GM12878 (cell line): ENCODE measurements around the gene FHIP2A. TPM values are rescaled to one million over a fixed set of nuclear protein-coding genes. Genes with fewer than 3 reads are reported as not detected.

Experiments used
- ATAC-seq: fragments of 200-7000 bp; cut with Tn5 transposase; 3 replicates; pipeline ENCODE4 v1.9.1; 2020; ENCODE audit warnings: mild to moderate bottlenecking, moderate library complexity
- BruUV-seq: library from RNA; stranded (reverse); fragments of 400-500 nt; replicated peaks from 2 replicates; lab custom pipeline; 2021; lab: Mats Ljungman, UMichigan
- CTCF ChIA-PET: fragments of 300-600 bp; sonication (Branson Sonifier 250); formaldehyde crosslinking; extraction: SDS; loops from one replicate; lab custom pipeline; 2021; ENCODE audit warnings: inconsistent platforms; lab: Yijun Ruan, JAX
- POLR2A ChIA-PET: fragments of 350-600 bp; formaldehyde crosslinking; extraction: SDS; loops from one replicate; lab custom pipeline; 2021; ENCODE audit warnings: inconsistent platforms; lab: Charles Lee
- RAD21 ChIA-PET: fragments of 300-600 bp; sonication (Branson Sonifier 250); formaldehyde crosslinking; loops from one replicate; lab custom pipeline; 2023; ENCODE audit warnings: antibody characterized with exemption; ENCODE audit not compliant: unreplicated experiment; lab: Charles Lee
- SMC1A ChIA-PET: fragments of 300-600 bp; sonication (Branson Sonifier 250); formaldehyde crosslinking; loops from one replicate; lab custom pipeline; 2023; ENCODE audit not compliant: unreplicated experiment, uncharacterized antibody; lab: Charles Lee
- DNase-seq: peaks from one replicate; pipeline ENCODE4 v3.0.0-alpha.2; 2011; ENCODE audit warnings: low read depth, low spot score
- FAIRE-seq: peaks from 3 replicates; lab custom pipeline; 2011; peaks lifted over from hg19 to GRCh38; lab: Jason Lieb, UNC
- H2AFZ ChIP-seq: 2 replicates; pipeline ENCODE4 v1.6.0; 2011; ENCODE audit warnings: low read depth, low read length, control low read depth; ENCODE audit not compliant: control insufficient read depth
- H3K27ac ChIP-seq: 2 replicates; pipeline ENCODE4 v1.5.1; 2011; ENCODE audit warnings: control low read depth; ENCODE audit not compliant: control insufficient read depth, insufficient read depth
- H3K27me3 ChIP-seq, 2 experiments: replicated peaks in 1 of 2; 2 replicates each; pipeline versions ENCODE4 v1.6.0 to v1.6.1; 2011; ENCODE audit warnings: low read length in 1 of 2; ENCODE audit not compliant: control insufficient read depth in 2 of 2, insufficient read depth in 2 of 2
- H3K36me3 ChIP-seq, 2 experiments: 2 replicates each; pipeline ENCODE4 v1.5.1; 2011; ENCODE audit warnings: low read length in 1 of 2; ENCODE audit not compliant: control insufficient read depth in 2 of 2, insufficient read depth in 2 of 2
- H3K4me1 ChIP-seq: 2 replicates; pipeline ENCODE4 v1.6.1; 2011; ENCODE audit warnings: mild to moderate bottlenecking, low read length, moderate library complexity, mixed read lengths; ENCODE audit not compliant: control insufficient read depth, insufficient read depth
- H3K4me2 ChIP-seq: 2 replicates; pipeline ENCODE4 v1.6.0; 2011; ENCODE audit warnings: control low read depth; ENCODE audit not compliant: control insufficient read depth, insufficient read depth
- H3K4me3 ChIP-seq: fragments of 200-600 bp; sonication (generic); 2 replicates; pipeline ENCODE4 v1.5.1; 2016
- H3K79me2 ChIP-seq: 2 replicates; pipeline ENCODE4 v1.6.0; 2011; ENCODE audit warnings: low read length; ENCODE audit not compliant: control insufficient read depth, insufficient read depth
- H3K9ac ChIP-seq: 2 replicates; pipeline ENCODE4 v1.8.0; 2011; ENCODE audit warnings: low read length, control low read depth, mixed read lengths; ENCODE audit not compliant: control insufficient read depth, insufficient read depth
- H3K9me3 ChIP-seq: replicated peaks from 3 replicates; pipeline ENCODE4 v1.5.1; 2011; ENCODE audit warnings: mild to moderate bottlenecking, low read length; ENCODE audit not compliant: control insufficient read depth, insufficient read depth
- H4K20me1 ChIP-seq: 2 replicates; pipeline ENCODE4 v1.6.0; 2011; ENCODE audit not compliant: control insufficient read depth, insufficient read depth
- CBFB ChIP-seq: IDR thresholded peaks from 2 replicates; pipeline ENCODE4 v1.6.1; 2016; ENCODE audit warnings: antibody characterized with exemption, low read depth
- CREM ChIP-seq: IDR thresholded peaks from 2 replicates; pipeline ENCODE4 v1.6.1; 2014; ENCODE audit warnings: antibody characterized with exemption, low read depth
- E4F1 ChIP-seq: fragments of 450-650 bp; IDR thresholded peaks from 2 replicates; pipeline ENCODE4 v1.6.1; 2018; ENCODE audit warnings: borderline replicate concordance, mild to moderate bottlenecking; ENCODE audit not compliant: partially characterized antibody
- FOS ChIP-seq: IDR thresholded peaks from 3 replicates; pipeline ENCODE4 v1.6.1; 2011; ENCODE audit warnings: borderline replicate concordance; ENCODE audit not compliant: insufficient read length; ENCODE audit errors: extremely low read depth
- SKIL ChIP-seq: fragments of 450-650 bp; IDR thresholded peaks from 2 replicates; pipeline ENCODE4 v1.6.1; 2017; ENCODE audit warnings: mild to moderate bottlenecking, low read depth, inconsistent platforms; ENCODE audit not compliant: poor library complexity, severe bottlenecking
- SMC3 ChIP-seq: IDR thresholded peaks from 2 replicates; pipeline ENCODE4 v1.6.1; 2011; ENCODE audit warnings: low read length, improper control_type of control experiment, borderline replicate concordance
- STAT3 ChIP-seq: IDR thresholded peaks from 2 replicates; pipeline ENCODE4 v1.6.1; 2011; ENCODE audit warnings: low read depth, low read length, improper control_type of control experiment
- TBL1XR1 ChIP-seq: IDR thresholded peaks from 2 replicates; pipeline ENCODE4 v1.6.1; 2012; ENCODE audit warnings: low read depth, low read length, improper control_type of control experiment
- ZNF24 ChIP-seq: fragments of 450-650 bp; IDR thresholded peaks from 2 replicates; pipeline ENCODE4 v1.6.1; 2017; ENCODE audit warnings: antibody characterized with exemption, mild to moderate bottlenecking
- WGBS: methylation state at CpG from one replicate; pipeline ENCODE4 v1.1.6; 2016; ENCODE audit warnings: low lambda C conversion rate; ENCODE audit not compliant: insufficient replicate concordance, insufficient coverage; ENCODE audit errors: missing lambda C conversion rate; 5-methylcytosine and 5-hydroxymethylcytosine counted together
- in situ Hi-C: fragments of 300-500 bp; cut with MboI; formaldehyde crosslinking; loops from 9 replicates; pipeline ENCODE4 v1.14.3; 2018; ENCODE audit warnings: mixed read lengths
- intact Hi-C: fragments of 100-400 bp; cut with micrococcal nuclease; formaldehyde crosslinking; loops from one replicate; pipeline ENCODE4 v1.14.2; 2022; ENCODE audit not compliant: unreplicated experiment
- polyA plus RNA-seq, 11 experiments: library from polyadenylated mRNA; depleted of rRNA in 4 of 11; unstranded in 6 of 11; stranded (reverse) in 5 of 11; fragments of >200 nt; fragmentation: Nextera tagmentation in 4 of 11; fragmentation: Illumina TruSeq in 1 of 11; extraction: Ambion mirVana in 4 of 11; extraction: Trizol in 1 of 11; gene quantifications; 1 replicate in 1 of 11; 2 replicates in 10 of 11; pipeline versions ENCODE4 v1.2.1 to v1.2.3, GENCODE V29; 2011 to 2016; ENCODE audit warnings: inconsistent platforms in 2 of 11, missing spikeins in 2 of 11, low read depth in 1 of 11
- total RNA-seq, 4 experiments: library from RNA; depleted of rRNA in 3 of 4; stranded (reverse); fragments of >200 nt in 3 of 4; fragmentation: Illumina TruSeq in 1 of 4; extraction: Trizol in 1 of 4; gene quantifications; 2 replicates each; pipeline versions ENCODE4 v1.2.1 to v1.2.3, GENCODE V29; 2013 to 2021
- TF ChIP-seq, protein P1 (sequence below): fragments of 450-650 bp; IDR thresholded peaks from 2 replicates; pipeline ENCODE4 v1.6.1; 2018; ENCODE audit warnings: mild to moderate bottlenecking, low read depth, moderate library complexity; ENCODE audit not compliant: partially characterized antibody

Gene FHIP2A
- total and polyA plus RNA-seq, 10 of the 15 experiments (the other 5 are each of a cell fraction or from before 2014, with no cell fraction given), result 6.8 to 30.4 (median 17.0) TPM

DNA sequence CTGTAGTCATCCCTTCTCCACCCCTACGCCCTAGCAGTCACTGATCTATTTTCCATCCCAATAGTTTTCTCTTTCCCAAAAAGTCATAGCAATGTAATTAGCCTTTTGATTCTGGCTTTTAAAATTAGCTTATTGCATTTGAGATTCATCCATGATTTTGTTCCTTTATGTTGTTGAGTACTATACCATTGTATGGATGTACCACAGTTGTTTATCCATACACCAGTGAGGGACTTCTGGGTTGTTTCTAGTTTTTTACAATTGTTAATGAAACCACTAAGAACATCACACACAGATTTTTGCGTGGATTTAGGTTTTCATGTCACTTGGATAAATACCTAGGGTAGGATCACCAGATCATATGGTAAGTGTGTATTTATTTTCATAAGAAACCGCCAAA is 16.1 kb downstream of the FHIP2A start:
- FAIRE-seq, result no peak
- H3K79me2 ChIP-seq, result peaks cover 2% of the 10 kb centered on the region
- intact Hi-C loops, result no loop called here
- H3K4me3 ChIP-seq, result no peak overlapping the region
- 91% methylated on average over 3 of the region's 3 CpGs for whole genome bisulfite sequencing
- in situ Hi-C loops, result no loop called here
- no peak overlapping the region for H2AFZ ChIP-seq
- no peak overlapping the region for H3K27ac ChIP-seq
- H3K9ac ChIP-seq, result no peak overlapping the region
- RAD21 ChIA-PET, result no interaction called here
- no peaks in the 10 kb centered on the region for H3K27me3 ChIP-seq
- TF ChIP-seq TBL1XR1 (no peak), CBFB (no peak), CREM (no peak)
- SMC1A ChIA-PET, result no interaction called here
- H4K20me1 ChIP-seq, result no peaks in the 10 kb centered on the region
- no peak overlapping the region for H3K4me2 ChIP-seq
- POLR2A ChIA-PET, result no interaction called here
- CTCF ChIA-PET, result no interaction called here
- no peaks in the 10 kb centered on the region for H3K9me3 ChIP-seq
- no peaks in the 10 kb centered on the region for H3K4me1 ChIP-seq
- H3K36me3 ChIP-seq, result peaks cover 1 to 21% of the 10 kb centered on the region in 2 experiments; a peak in 3 of 4 replicates
- no TSS peak for BruUV-seq
- ATAC-seq, result no peak
- DNase-seq, result no peak

GRCh38 chr10:114839901-114840300 is 18.3 kb downstream of the FHIP2A start:
- SMC1A ChIA-PET, result interaction anchor here (0.6 kb wide), 1 partner anchor 325 kb away, joined by 3 read pairs; no protein-coding TSS in a partner anchor
- intact Hi-C loops (no loop called here), in situ Hi-C loops (no loop called here)
- Histone ChIP-seq H4K20me1 (no peaks in the 10 kb centered on the region), H3K9ac (no peak overlapping the region), H3K4me1 (no peaks in the 10 kb centered on the region), H3K9me3 (no peaks in the 10 kb centered on the region), H2AFZ (no peak overlapping the region), H3K4me3 (no peak overlapping the region), H3K36me3 (peaks cover 2 to 26% of the 10 kb centered on the region in 2 experiments), H3K27ac (no peak overlapping the region), H3K79me2 (no peaks in the 10 kb centered on the region; the same call in 1 of the 2 replicates), H3K4me2 (no peak overlapping the region), H3K27me3 (no peaks in the 10 kb centered on the region)
- WGBS, result 96% methylated on average over 3 of the region's 3 CpGs
- DNase-seq (no peak), FAIRE-seq (no peak), ATAC-seq (no peak)
- RAD21 ChIA-PET, result no interaction called here
- BruUV-seq, result no TSS peak
- CTCF ChIA-PET, result no interaction called here
- POLR2A ChIA-PET, result interaction anchor here (0.7 kb wide), 1 partner anchor 807 kb away, joined by 7 read pairs; no protein-coding TSS in a partner anchor
- TF ChIP-seq, protein P1, sequence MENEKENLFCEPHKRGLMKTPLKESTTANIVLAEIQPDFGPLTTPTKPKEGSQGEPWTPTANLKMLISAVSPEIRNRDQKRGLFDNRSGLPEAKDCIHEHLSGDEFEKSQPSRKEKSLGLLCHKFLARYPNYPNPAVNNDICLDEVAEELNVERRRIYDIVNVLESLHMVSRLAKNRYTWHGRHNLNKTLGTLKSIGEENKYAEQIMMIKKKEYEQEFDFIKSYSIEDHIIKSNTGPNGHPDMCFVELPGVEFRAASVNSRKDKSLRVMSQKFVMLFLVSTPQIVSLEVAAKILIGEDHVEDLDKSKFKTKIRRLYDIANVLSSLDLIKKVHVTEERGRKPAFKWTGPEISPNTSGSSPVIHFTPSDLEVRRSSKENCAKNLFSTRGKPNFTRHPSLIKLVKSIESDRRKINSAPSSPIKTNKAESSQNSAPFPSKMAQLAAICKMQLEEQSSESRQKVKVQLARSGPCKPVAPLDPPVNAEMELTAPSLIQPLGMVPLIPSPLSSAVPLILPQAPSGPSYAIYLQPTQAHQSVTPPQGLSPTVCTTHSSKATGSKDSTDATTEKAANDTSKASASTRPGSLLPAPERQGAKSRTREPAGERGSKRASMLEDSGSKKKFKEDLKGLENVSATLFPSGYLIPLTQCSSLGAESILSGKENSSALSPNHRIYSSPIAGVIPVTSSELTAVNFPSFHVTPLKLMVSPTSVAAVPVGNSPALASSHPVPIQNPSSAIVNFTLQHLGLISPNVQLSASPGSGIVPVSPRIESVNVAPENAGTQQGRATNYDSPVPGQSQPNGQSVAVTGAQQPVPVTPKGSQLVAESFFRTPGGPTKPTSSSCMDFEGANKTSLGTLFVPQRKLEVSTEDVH, result no peak
- TF ChIP-seq ZNF24, result no peak
- no peak for TF ChIP-seq E4F1
- TF ChIP-seq STAT3, result no peak
- no peak for TF ChIP-seq SMC3
- TF ChIP-seq SKIL, result no peak
- TF ChIP-seq FOS, result no peak
